ENCODE data around the gene WDR72.

GRCh38 chr15:53569751-53570480 is 189.5 kb downstream of the WDR72 start:
- TF ChIP-seq CTCF (optimal IDR thresholded peaks at IDR 0.05 in 1 of 3, IDR thresholded peaks at IDR 0.05 in 1 of 3, conservative IDR thresholded peaks at IDR 0.05 in 1 of 3; ENCODE audit: extremely low read depth in 1 of 3, insufficient read depth in 2 of 3, low read length in 3 of 3): no peak
- no peak for TF ChIP-seq EZH2 (IDR thresholded peaks at IDR 0.05; ENCODE audit: low read length)
